Activated CD8-positive, alpha-beta T cell treated with anti-CD3 and anti-CD28 coated beads for 36 hours (primary cell): ENCODE measurements around the gene RSPO3. TPM values are rescaled to one million over a fixed set of nuclear protein-coding genes. Genes with fewer than 3 reads are reported as not detected.

ENCODE experiments used
- ATAC-seq: fragments of 200-7000 bp; cut with Tn5 transposase; one replicate; pipeline ENCODE4 v1.10.0; 2021; ENCODE audit warnings: mild to moderate bottlenecking, moderate library complexity
- CTCF ChIA-PET: fragments of 350-600 bp; sonication (Branson Sonifier 250); formaldehyde crosslinking; loops from one replicate; lab custom pipeline; 2021; ENCODE audit warnings: antibody characterized with exemption; lab: Charles Lee
- POLR2A ChIA-PET: fragments of 350-600 bp; sonication (Branson Sonifier 250); formaldehyde crosslinking; loops from one replicate; lab custom pipeline; 2021; ENCODE audit warnings: antibody characterized with exemption; lab: Charles Lee
- DNase-seq: peaks from one replicate; pipeline ENCODE4 v3.0.0-alpha.2; 2020
- H3K27ac Mint-ChIP-seq: one replicate; pipeline ENCODE4 v1.8.0; 2021; ENCODE audit warnings: mild to moderate bottlenecking, mixed read lengths
- H3K27me3 Mint-ChIP-seq: one replicate; pipeline ENCODE4 v1.8.0; 2021; ENCODE audit warnings: mixed read lengths
- H3K36me3 Mint-ChIP-seq: one replicate; pipeline ENCODE4 v1.8.0; 2021; ENCODE audit warnings: low read depth, mixed read lengths
- H3K4me1 Mint-ChIP-seq: one replicate; pipeline ENCODE4 v1.8.0; 2021; ENCODE audit warnings: low read depth, mixed read lengths
- H3K4me3 Mint-ChIP-seq: one replicate; pipeline ENCODE4 v1.8.0; 2021; ENCODE audit warnings: mild to moderate bottlenecking, moderate library complexity, mixed read lengths
- H3K9me3 Mint-ChIP-seq: one replicate; pipeline ENCODE4 v1.8.0; 2021; ENCODE audit warnings: mixed read lengths
- intact Hi-C: fragments of 100-400 bp; cut with micrococcal nuclease; formaldehyde crosslinking; loops from one replicate; pipeline ENCODE4 v1.10.0; 2022
- total RNA-seq, 2 experiments: library from RNA; stranded (reverse); gene quantifications; one replicate each; pipeline ENCODE4 v1.2.3, GENCODE V29; 2021
- TF ChIP-seq, protein P1 (sequence below): fragments of 200-600 bp; IDR thresholded peaks from one replicate; pipeline ENCODE4 v1.8.0; 2022; ENCODE audit warnings: antibody characterized with exemption, mild to moderate bottlenecking

The RSPO3 gene
- total RNA-seq, 2 experiments from 2014 or later, result not detected

DNA sequence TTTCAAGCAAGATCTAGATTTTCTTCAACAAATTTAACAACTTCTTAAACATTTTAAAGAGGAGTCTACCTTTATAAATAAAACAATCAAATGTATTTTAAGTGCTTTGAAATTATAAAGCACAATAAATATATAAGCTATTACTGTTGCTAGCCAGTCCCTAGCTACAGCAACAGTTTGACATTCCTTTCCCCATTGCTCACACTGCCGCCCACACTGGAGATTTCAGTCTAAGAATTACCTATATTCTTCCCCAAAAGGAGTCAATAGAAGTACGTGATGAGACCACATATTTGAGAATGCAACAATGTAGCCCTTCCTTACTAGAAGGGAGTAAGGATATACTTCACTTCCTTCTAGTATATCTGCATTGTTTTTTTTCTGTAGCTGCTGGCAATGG is 82.8 kb downstream of the RSPO3 start:
- TF ChIP-seq, protein P1, sequence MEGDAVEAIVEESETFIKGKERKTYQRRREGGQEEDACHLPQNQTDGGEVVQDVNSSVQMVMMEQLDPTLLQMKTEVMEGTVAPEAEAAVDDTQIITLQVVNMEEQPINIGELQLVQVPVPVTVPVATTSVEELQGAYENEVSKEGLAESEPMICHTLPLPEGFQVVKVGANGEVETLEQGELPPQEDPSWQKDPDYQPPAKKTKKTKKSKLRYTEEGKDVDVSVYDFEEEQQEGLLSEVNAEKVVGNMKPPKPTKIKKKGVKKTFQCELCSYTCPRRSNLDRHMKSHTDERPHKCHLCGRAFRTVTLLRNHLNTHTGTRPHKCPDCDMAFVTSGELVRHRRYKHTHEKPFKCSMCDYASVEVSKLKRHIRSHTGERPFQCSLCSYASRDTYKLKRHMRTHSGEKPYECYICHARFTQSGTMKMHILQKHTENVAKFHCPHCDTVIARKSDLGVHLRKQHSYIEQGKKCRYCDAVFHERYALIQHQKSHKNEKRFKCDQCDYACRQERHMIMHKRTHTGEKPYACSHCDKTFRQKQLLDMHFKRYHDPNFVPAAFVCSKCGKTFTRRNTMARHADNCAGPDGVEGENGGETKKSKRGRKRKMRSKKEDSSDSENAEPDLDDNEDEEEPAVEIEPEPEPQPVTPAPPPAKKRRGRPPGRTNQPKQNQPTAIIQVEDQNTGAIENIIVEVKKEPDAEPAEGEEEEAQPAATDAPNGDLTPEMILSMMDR, result no peak
- intact Hi-C loops, result no loop called here
- ChIA-PET CTCF (interaction anchor here (0.8 to 1.2 kb wide), 2 partner anchors 12 to 14 kb away, joined by 5 read pairs; no protein-coding TSS in a partner anchor), POLR2A (no interaction called here)
- Mint-ChIP-seq H3K36me3 (no peaks in the 10 kb centered on the region), H3K4me3 (no peak overlapping the region), H3K4me1 (no peaks in the 10 kb centered on the region), H3K9me3 (no peaks in the 10 kb centered on the region), H3K27me3 (peaks cover 11% of the 10 kb centered on the region), H3K27ac (no peak overlapping the region)
- DNase-seq, result no peak
- ATAC-seq, result no peak

DNA sequence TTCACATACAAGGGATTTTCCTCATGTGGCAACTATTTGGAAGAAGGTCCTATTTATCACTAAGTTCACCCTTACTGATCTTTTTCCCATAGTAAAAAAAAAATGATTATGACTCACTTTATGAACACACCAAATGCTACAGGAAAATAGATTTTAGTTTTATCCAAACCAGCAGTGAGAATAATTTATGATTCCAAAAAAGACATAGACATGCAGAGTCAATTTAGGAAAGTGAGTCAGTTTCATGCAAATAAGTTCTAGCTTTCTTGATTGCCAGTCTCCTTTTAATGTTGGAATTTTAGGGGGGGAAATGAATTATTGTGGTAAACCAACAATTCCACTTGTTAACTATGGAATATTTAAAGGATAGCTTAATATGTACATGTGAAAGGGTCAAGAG is 84.2 kb downstream of the RSPO3 start:
- TF ChIP-seq, protein P1, result no peak
- POLR2A ChIA-PET, result no interaction called here

DNA sequence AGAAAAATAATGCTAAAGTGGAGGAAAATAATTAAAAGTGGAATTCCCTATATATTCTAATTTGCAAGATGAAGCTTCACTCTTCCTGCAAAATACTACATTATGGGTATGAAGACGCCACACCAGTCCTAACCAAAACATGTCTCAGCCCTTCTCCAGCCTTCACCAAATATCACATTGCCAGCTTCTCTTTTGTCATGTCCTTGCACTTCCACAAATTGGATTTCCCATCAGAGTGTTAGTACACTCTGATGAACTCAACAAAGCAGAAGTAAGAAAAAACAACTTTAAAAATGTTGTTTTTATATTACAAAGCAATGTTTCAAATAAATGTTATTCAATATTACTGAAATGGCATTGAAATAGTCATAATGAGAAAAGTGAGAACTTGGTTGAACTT is 85.8 kb downstream of the RSPO3 start:
- Mint-ChIP-seq H3K4me1 (no peaks in the 10 kb centered on the region), H3K27ac (no peak overlapping the region), H3K36me3 (no peaks in the 10 kb centered on the region), H3K27me3 (peaks cover 14% of the 10 kb centered on the region), H3K9me3 (no peaks in the 10 kb centered on the region), H3K4me3 (no peak overlapping the region)
- TF ChIP-seq, protein P1, result no peak
- no peak for DNase-seq
- no peak for ATAC-seq
- intact Hi-C loops, result no loop called here
- ChIA-PET POLR2A (interaction anchor here (0.5 kb wide), 1 partner anchor 1584 kb away, joined by 3 read pairs; no protein-coding TSS in a partner anchor), CTCF (no interaction called here)

More for the DNA sequence above, 84.2 kb downstream of the RSPO3 start:
- no peaks in the 10 kb centered on the region for H3K36me3 Mint-ChIP-seq
- no peaks in the 10 kb centered on the region for H3K9me3 Mint-ChIP-seq
- intact Hi-C loops, result no loop called here
- DNase-seq (no peak), ATAC-seq (no peak)
- peaks cover 11% of the 10 kb centered on the region for H3K27me3 Mint-ChIP-seq
- CTCF ChIA-PET, result no interaction called here
- H3K4me1 Mint-ChIP-seq, result no peaks in the 10 kb centered on the region
- no peak overlapping the region for H3K27ac Mint-ChIP-seq
- no peak overlapping the region for H3K4me3 Mint-ChIP-seq

DNA sequence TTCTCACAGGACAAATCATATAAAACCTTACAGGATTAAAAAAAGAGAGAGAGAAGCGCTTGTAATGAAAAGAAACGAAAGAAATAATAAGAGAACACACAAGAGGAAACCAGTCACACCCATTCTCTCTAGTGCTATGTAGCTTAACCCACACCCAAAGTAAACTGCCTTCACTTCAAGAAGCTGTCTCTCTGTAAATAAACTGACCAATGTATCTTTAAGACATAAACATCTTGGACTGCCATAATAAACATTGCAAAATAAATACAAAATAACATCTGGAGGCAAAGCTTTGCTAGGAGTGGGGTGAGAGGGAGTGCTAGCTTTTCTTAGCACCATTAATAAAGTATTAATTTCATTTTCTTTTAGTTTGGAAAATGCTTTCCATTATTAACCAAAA is 86.6 kb downstream of the RSPO3 start:
- POLR2A ChIA-PET, result no interaction called here
- no peaks in the 10 kb centered on the region for H3K4me1 Mint-ChIP-seq
- peaks cover 13% of the 10 kb centered on the region for H3K27me3 Mint-ChIP-seq
- CTCF ChIA-PET, result no interaction called here
- TF ChIP-seq, protein P1, result no peak
- H3K4me3 Mint-ChIP-seq, result no peak overlapping the region
- H3K9me3 Mint-ChIP-seq, result no peaks in the 10 kb centered on the region
- no peak overlapping the region for H3K27ac Mint-ChIP-seq
- DNase-seq (no peak), ATAC-seq (no peak)
- H3K36me3 Mint-ChIP-seq, result no peaks in the 10 kb centered on the region
- intact Hi-C loops, result no loop called here

DNA sequence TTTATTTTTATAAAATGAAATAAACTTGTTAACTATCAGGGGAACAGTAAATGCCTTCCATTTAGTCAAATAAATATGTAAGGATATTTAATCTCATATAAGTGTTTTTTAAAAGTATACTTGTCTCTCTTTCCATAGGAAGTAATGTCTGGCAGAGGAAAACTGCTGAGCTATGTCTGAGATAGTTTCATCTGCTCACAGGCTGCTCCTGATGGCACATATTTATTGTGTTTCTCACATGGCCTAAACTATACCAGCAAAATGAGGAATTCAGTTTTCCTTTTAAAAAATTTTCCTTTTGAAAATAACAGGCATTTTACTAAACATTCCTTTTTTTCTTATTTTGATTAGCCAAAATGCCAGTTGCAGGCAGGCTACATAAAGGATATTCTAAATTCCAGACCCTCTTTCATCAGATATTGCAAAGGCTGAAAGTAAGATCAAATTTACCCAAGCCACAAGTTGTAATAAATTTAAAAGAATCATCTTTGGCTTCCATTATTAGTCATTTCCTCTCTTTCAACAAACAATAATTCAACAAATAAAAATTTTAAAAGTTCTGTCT is 88.1 kb downstream of the RSPO3 start:
- ChIA-PET POLR2A (no interaction called here), CTCF (no interaction called here)
- peaks cover 12% of the 10 kb centered on the region for H3K27me3 Mint-ChIP-seq
- no peaks in the 10 kb centered on the region for H3K4me1 Mint-ChIP-seq
- H3K4me3 Mint-ChIP-seq, result no peak overlapping the region
- ATAC-seq, result no peak
- DNase-seq, result no peak
- H3K9me3 Mint-ChIP-seq, result no peaks in the 10 kb centered on the region
- H3K27ac Mint-ChIP-seq, result no peak overlapping the region
- intact Hi-C loops, result no loop called here
- no peaks in the 10 kb centered on the region for H3K36me3 Mint-ChIP-seq
- TF ChIP-seq, protein P1, result no peak
